ENCODE data around the gene GREM2.

DNA sequence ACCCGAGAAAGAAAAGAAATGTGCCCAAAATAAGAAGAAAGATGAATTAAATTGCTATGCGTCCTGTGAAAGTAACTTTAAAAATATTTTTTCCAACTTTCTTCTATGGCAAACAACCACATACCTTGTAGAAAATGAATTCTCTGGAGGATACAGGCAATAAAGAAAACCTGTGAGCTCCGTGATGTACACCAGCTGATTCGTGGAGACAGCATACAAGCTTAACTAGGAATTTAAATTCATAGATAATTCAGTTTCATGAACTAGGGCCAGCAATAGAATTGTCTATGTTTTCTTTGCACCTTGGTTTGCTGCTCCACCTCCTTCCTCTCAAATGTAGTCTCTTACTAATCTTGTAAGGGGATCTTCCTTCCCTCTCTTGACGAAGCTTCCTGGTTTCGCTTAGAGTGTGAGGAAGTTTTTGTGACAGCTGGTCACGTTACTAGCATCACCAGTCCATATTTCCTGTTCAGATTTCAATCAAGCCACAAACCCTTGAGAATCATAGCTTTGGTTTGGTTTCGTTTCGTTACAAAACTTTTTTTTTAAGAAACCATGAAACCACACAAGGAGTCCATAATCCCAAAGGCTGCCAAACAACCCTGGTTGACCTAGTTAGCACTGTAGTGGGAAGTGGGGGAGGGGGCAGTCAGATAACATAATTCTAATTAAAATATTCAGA, 35.8 kb downstream of the GREM2 start:
- TF ChIP-seq GATA3 (IDR thresholded peaks at IDR 0.05; ENCODE audit: low read depth, low read length) (no peak), GATA2 (IDR thresholded peaks at IDR 0.05; ENCODE audit: low read depth, low read length) (no peak)

Data from SH-SY5Y (cell line).